Sigmoid colon (tissue), 4 donors: ENCODE measurements around the gene PTPRQ.

Experiments used
- CTCF ChIP-seq, 4 experiments: fragments of 450-650 bp in 3 of 4; fragments of 200-600 bp in 1 of 4; IDR thresholded peaks; one replicate each; pipeline ENCODE4 v1.5.1; 2016 to 2019; ENCODE audit warnings: antibody characterized with exemption in 4 of 4, mild to moderate bottlenecking in 3 of 4, moderate library complexity in 2 of 4
- EP300 ChIP-seq, 4 donors: sonication (generic); formaldehyde crosslinking; IDR thresholded peaks; one replicate each; pipeline ENCODE4 v1.6.1; 2017; ENCODE audit warnings: antibody characterized with exemption in 4 of 4

DNA sequence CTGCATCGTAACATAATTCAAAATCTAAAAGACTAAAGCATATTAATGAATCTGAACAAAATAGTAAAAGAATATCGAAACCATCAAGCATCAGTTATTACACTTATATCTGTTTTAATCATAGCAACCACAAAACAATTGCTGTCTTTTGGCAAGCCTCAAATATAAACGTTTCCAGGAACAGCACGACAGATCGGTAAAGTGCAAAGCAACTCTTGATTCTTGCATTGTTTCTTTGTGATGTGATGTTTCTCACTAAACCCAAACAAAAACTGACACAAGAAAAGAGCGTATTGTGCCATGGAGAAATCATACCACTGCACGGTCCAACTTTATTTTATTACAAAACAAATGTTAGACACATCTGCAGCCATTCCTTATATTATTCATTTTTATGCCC, 254.2 kb downstream of the PTPRQ start:
- TF ChIP-seq CTCF (IDR thresholded peaks at IDR 0.05), result no peak
- TF ChIP-seq EP300 (IDR thresholded peaks at IDR 0.05), result no peak
